ENCODE measurements around the gene CSNK1A1. TPM values are rescaled to one million over a fixed set of nuclear protein-coding genes. Genes with fewer than 3 reads are reported as not detected.
"Not testable (repeated sequence)": the region's sequence is repeated elsewhere in the genome, so short reads cannot be mapped to it uniquely, and the experiment has no call there.

Gene CSNK1A1
- total RNA-seq: 100 to 1,000 TPM; 151 to 350 (median 287) TPM

DNA sequence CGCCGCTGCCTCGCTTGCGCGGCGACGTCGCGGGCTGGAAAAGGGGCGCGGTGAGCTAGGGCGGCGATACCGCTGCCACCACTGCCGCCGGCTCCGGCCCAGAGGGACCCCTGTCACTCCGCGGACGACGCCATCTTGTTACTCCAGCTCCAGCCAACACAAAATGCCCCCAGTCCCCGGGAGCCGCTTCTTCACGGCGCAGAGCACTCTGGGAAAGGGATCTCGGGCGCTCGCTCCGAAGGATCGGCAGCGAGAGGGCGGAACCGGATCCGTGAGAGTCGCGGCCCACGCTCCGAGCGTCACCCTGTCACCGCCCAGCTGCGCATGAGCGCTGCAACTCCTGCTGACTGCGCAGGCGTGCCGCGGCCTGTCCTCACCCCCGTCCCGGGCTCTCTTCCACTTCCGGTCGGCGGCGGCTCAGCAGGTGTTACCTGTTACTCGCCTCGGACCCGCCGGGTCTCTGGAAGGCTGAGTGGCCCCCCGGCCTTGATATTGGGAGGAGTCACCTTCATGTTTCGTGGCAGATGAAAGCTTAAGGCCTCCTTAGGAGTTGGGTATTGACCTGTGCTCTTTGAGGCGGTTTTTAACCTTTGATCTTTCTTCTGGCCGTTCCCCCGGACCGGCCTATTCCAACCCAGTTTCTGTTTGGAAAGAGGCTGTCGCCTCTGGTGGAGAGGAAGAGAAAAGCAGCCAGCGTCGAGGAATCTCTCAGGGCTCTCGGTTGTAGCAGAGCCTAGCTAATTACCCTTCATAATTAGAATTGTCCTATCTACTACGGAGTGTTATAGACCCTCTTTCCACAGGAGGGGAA lies at the start of gene CSNK1A1:
TSS of gene CSNK1A1 (minus strand) at position 213 of the 811 bp plus-strand sequence. CDS start 475 bp downstream, outside the sequence.
- Histone ChIP-seq H3K4me1 (no peaks in the 10 kb centered on the region), H3K4me3 (peak within 1 kb of the TSS; percentile 62 to 99 (median 87)), H3K36me3 (no peaks in the 10 kb centered on the region), H3K27ac (peak within 1 kb of the TSS; percentile 97 to 99), H3K27me3 (no peaks in the 10 kb centered on the region), H3K9me3 (no peaks in the 10 kb centered on the region)
- peak; percentile 98 for DNase-seq (ENCODE audit: low spot score in 2 of 2)
- TF ChIP-seq POLR2A (IDR thresholded peaks at IDR 0.05): peak; percentile 89
- TF ChIP-seq, protein P1, sequence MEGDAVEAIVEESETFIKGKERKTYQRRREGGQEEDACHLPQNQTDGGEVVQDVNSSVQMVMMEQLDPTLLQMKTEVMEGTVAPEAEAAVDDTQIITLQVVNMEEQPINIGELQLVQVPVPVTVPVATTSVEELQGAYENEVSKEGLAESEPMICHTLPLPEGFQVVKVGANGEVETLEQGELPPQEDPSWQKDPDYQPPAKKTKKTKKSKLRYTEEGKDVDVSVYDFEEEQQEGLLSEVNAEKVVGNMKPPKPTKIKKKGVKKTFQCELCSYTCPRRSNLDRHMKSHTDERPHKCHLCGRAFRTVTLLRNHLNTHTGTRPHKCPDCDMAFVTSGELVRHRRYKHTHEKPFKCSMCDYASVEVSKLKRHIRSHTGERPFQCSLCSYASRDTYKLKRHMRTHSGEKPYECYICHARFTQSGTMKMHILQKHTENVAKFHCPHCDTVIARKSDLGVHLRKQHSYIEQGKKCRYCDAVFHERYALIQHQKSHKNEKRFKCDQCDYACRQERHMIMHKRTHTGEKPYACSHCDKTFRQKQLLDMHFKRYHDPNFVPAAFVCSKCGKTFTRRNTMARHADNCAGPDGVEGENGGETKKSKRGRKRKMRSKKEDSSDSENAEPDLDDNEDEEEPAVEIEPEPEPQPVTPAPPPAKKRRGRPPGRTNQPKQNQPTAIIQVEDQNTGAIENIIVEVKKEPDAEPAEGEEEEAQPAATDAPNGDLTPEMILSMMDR (IDR thresholded peaks at IDR 0.05): peak; percentile 95 to 99 (median 96)
- TF ChIP-seq POLR2AphosphoS5 (IDR thresholded peaks at IDR 0.05): peak; percentile 92 to 98 (median 98)
- intact Hi-C loops (cut with DNase I; ENCODE audit: low total_unique reads): loop anchor here (5.0 kb wide), 1 partner anchor 169 kb away; no protein-coding TSS in a partner anchor

DNA sequence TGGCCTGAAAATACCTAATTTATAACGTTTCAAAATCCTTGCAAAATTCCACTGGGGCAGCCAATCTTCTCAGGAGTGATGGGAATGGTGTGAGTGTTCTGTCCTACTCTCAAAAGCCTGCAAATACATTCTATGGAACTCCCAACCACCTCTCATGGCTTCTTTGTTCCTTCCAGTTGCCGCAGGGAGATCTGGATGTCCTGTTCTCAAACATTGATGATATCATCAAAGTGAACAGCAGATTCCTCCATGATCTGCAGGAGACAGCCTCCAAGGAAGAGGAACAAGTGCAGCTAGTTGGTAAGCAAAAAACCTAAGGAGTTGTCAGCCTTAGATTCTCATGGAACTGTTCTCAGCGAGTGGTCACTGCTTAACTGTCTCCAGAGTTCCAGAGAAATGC lies 49.7 kb upstream of the CSNK1A1 start:
- Histone ChIP-seq H3K36me3 (no peaks in the 10 kb centered on the region), H3K27me3 (no peaks in the 10 kb centered on the region), H3K9me3 (no peaks in the 10 kb centered on the region), H3K4me3 (no peak overlapping the region), H3K4me1 (no peaks in the 10 kb centered on the region), H3K27ac (no peak overlapping the region)
- no peak for DNase-seq (ENCODE audit: low spot score in 2 of 2)
- TF ChIP-seq POLR2A (IDR thresholded peaks at IDR 0.05) (no peak), POLR2AphosphoS5 (IDR thresholded peaks at IDR 0.05) (no peak)
- TF ChIP-seq, protein P1 (IDR thresholded peaks at IDR 0.05): no peak
- intact Hi-C loops (cut with DNase I; ENCODE audit: low total_unique reads): no loop called here

DNA sequence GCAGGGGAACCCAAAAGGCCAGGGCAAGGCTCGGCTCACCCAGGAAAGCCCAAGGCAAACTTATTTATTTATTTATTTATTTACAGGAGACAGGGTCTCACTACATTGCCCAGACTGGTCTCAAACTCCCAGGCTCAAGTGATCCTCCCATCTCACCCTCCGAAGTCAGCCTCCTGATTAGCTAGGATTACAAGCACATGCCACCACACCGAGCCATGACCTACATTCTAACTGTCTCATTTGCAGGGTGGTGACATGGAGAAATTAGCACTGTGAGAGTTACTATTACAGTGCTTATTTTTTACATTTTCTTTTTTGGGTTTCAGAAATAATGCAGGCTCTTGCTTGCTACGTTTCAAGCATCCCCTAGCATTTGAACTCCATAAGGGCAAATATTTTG lies 48.1 kb upstream of the CSNK1A1 start:
- DNase-seq (ENCODE audit: low spot score in 2 of 2): no peak
- Histone ChIP-seq H3K9me3 (no peaks in the 10 kb centered on the region), H3K36me3 (no peaks in the 10 kb centered on the region)

DNA sequence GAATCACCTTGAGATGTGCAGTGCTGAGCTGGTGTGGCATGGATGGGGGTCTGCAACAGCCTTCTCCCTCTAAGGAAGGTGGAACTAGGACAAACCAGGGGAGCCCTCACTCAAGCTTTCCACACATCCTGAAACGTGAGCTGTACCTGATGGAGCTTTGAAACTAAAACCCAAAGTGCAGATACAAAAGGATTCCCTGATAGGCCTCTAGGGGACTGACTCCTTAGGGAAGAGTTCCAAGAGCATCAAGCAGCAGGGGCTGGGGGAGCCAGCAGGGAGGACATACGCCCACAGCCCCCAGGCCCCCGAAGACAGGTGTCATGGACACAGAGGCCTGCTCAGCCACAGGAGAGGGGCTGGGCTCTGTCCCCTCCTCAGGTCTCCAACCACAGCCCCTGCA lies 47.7 kb upstream of the CSNK1A1 start:
- intact Hi-C loops (cut with DNase I; ENCODE audit: low total_unique reads): no loop called here
- Histone ChIP-seq H3K27ac (no peak overlapping the region), H3K27me3 (no peaks in the 10 kb centered on the region), H3K36me3 (no peaks in the 10 kb centered on the region), H3K4me3 (no peak overlapping the region), H3K4me1 (no peaks in the 10 kb centered on the region), H3K9me3 (no peaks in the 10 kb centered on the region)
- DNase-seq (ENCODE audit: low spot score in 2 of 2): no peak
- TF ChIP-seq POLR2AphosphoS5 (IDR thresholded peaks at IDR 0.05) (no peak), POLR2A (IDR thresholded peaks at IDR 0.05) (no peak)
- TF ChIP-seq, protein P1 (IDR thresholded peaks at IDR 0.05): no peak

More for the DNA sequence above, 48.1 kb upstream of the CSNK1A1 start:
- no peak overlapping the region for H3K27ac ChIP-seq
- H3K4me3 ChIP-seq: no peak overlapping the region
- no peaks in the 10 kb centered on the region for H3K4me1 ChIP-seq
- intact Hi-C loops (cut with DNase I; ENCODE audit: low total_unique reads): no loop called here
- H3K27me3 ChIP-seq: no peaks in the 10 kb centered on the region
- TF ChIP-seq, protein P1 (IDR thresholded peaks at IDR 0.05): no peak
- TF ChIP-seq POLR2A (IDR thresholded peaks at IDR 0.05) (no peak), POLR2AphosphoS5 (IDR thresholded peaks at IDR 0.05) (no peak)

DNA sequence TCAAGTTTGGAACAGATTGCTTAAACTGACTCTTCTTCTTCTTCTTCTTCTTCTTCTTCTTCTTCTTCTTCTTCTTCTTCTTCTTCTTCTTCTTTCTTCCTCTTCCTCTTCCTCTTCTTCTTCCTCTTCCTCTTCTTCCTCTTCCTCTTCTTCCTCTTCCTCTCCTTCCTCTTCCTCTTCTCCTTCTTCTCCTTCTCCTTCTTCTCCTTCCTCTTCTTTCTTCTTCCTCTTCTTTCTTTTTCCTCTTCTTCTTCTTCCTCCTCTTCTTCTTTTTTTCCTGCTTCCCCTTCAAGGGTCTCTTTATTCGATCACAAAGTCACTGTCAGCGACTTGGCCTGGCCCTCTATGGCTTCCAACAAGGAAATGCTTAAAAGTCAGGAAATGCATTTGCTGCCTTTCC lies 47.0 kb upstream of the CSNK1A1 start:
- DNase-seq (ENCODE audit: low spot score in 2 of 2); H3K4me1 ChIP-seq; H3K27me3 ChIP-seq; H3K36me3 ChIP-seq; H3K9me3 ChIP-seq; H3K4me3 ChIP-seq; H3K27ac ChIP-seq; intact Hi-C loops (cut with DNase I; ENCODE audit: low total_unique reads): not testable (repeated sequence)
